EL (cell line): Measurements from ENCODE around the gene MLLT1.
A peak's percentile ranks its signal among the peaks of the same experiment; 100 is the strongest.

Source experiments
- DNase-seq: peaks from one replicate; pipeline ENCODE4 v3.0.0-alpha.2; 2016

MLLT1 gene

DNA sequence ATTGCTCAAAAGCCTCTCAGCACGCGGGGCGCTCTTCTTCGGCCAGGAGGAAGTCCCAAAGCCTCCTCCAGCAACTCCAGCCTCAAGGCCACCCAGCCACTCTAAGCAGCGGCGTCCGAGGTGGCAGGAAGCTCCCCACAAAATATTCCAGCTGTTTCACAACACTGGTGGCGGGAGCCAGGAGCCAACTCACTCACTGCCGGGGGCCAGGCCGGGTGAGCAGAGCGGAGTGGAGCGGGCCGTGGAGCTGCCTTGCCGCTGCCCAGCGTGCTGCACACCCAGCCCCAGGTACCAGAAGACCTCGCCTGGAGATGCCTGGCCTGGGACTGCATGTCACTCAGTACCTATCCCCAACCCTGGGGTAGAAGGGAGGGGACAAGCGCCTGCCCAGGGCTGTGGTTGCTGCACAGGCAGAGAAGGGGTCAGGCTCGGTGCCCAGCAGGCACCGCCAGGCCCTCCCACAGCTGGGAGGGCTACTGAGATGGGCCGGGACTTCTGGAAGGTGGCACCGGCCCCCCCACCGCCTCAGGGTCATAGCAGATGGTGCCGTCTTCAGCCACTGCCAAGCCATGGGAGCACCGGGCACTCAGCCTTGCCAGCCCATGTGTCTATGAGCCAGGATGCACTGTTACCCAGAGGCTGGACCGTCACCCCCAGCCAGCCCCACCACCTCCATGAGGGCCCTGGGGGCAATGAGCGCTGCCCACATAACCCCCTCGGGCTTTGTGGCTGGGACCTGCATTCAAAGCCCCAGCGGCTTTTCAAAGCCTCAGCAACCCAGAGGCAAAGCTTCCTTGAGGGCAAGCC lies 59.2 kb downstream of the MLLT1 start:
- DNase-seq, result peak; percentile 32

- no peak for DNase-seq
Measured at GRCh38 chr19:6219586-6220290, 60.0 kb downstream of the MLLT1 start.

DNA sequence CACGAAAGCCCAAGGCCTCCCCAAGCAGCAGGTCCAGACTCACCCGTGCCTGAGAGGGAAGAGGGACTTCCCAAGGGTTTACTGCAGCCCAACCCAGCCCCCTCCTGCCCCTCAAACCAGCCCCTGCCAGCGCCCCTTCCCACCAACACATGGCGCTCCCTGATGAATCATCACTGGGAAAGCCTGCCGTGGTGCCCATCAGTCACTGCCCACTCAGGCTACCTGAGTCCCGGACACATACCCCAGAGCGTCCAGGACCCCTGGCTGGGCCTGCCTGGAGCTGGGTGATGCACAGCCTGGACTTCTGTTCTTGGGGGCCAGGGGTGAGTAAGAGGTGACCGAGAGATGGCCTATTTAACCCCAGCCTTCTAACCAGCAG lies 60.6 kb downstream of the MLLT1 start:
- DNase-seq, result no peak

DNA sequence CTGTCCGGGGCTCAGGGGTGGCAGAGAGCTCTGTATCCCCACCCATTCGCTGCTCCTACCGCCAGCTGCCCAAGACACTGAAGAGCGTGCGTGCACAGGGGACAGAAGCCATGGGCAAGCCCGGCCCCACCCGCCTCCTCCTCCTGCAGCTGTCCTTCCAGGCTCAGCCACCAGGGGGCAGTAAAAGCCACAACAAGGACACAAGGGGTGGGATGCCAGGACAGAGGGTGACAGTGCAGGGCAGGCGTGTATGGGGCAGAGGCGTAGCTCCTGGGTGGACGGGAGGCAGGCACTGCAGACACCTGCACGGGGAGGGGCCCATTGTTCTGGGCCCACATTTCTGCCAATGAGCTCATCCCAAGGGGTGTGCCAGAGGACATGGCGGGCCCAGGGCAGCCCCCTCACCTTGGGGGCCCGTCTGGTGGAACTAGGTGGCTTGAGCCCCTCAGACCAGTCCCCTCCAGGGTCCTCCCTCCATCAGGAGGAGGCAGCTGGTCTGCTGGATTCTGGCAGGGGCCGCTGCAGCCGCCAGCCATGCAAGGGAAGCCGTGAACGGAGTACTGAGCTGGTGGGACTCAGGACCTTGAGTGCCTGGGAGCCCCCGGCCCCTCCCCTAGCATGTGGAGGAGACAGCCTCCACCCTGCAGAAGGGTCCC lies 61.2 kb downstream of the MLLT1 start:
- DNase-seq, result peak; percentile 79

- no peak for DNase-seq
Measured at GRCh38 chr19:6217752-6218334, 61.9 kb downstream of the MLLT1 start.

- no peak for DNase-seq
Measured at GRCh38 chr19:6216996-6217751, 62.6 kb downstream of the MLLT1 start.

GRCh38 chr19:6216236-6216995 lies 63.4 kb downstream of the MLLT1 start:
- no peak for DNase-seq

DNA sequence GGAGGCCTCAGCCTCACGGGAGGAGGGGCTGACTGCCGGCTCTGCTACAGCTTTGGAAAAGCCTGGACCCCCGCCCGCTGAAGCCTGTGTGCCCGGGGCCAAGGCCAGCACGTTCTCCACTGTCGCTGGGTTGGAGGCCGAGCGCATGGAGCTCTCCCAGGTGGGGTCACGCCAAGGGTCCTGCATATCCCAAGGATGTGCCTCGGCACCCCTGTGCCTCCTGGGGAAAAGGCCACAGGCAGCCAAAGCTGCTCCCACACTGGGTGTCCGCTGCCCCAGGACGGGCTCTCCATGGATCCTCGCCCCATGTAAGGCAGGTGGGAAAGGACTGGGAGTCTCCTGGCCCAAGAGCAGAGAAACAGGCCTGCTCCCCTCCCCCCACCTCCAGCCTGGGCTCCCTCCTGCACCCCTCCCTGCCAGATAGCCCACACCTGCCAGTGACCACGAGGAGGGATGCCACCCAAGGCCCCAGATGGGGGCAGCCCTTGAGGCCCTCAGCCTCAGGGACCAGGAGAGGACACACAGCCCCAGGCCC lies 64.0 kb downstream of the MLLT1 start:
- DNase-seq, result no peak

DNA sequence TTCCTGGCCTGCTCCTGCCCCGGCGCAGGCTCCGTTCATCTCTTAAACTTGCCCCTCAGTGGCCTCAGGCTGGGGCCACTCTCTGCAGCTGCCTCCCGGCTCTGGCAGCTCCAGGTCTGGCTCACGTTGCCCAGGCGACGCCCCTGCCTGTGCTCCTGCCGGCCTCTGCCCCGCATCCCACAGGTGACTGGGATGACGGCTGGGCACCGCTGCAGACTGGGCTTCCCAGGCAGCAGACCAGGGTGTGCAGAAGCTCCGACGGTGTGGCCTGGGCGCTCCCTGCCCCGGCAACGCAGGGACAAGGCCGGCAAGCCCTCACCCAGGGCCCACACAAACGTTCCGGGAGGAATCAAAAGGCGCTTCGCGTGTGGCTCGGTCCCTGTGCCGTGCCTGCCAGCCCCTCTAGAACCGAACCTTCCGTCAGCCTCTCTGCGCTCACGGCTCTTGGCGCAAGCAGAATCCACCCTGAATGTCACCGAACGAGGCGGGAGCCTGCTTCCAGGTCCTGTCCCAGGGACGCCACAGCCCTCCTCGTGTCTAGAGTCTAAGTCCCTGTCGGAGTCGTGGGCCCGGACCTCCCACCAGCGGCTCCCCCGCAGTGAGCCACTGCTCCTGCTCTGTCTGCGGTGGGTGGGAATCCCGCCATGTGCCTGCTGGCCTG lies 64.8 kb downstream of the MLLT1 start:
- no peak for DNase-seq

- DNase-seq, result no peak
Measured at GRCh38 chr19:6213696-6214641, 65.8 kb downstream of the MLLT1 start.

DNA sequence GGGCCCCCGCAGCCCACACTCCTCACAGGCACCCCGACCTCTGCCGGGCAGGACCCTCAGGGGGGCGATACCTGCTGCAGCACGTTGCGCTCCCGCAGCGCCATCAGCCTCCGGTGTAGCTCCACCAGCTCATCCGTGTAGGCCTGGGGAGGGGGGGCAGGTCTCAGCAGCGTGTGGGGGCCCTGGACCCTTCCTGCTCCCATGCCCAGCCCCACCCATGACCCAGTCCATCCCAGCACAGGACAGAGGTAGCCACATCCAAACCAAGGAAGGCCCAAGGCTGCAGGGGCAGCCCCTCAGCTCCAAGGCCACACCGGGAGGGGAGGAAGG lies 66.5 kb downstream of the MLLT1 start:
- DNase-seq, result no peak

- no peak for DNase-seq
Measured at GRCh38 chr19:6212403-6213265, 67.1 kb downstream of the MLLT1 start.

DNA sequence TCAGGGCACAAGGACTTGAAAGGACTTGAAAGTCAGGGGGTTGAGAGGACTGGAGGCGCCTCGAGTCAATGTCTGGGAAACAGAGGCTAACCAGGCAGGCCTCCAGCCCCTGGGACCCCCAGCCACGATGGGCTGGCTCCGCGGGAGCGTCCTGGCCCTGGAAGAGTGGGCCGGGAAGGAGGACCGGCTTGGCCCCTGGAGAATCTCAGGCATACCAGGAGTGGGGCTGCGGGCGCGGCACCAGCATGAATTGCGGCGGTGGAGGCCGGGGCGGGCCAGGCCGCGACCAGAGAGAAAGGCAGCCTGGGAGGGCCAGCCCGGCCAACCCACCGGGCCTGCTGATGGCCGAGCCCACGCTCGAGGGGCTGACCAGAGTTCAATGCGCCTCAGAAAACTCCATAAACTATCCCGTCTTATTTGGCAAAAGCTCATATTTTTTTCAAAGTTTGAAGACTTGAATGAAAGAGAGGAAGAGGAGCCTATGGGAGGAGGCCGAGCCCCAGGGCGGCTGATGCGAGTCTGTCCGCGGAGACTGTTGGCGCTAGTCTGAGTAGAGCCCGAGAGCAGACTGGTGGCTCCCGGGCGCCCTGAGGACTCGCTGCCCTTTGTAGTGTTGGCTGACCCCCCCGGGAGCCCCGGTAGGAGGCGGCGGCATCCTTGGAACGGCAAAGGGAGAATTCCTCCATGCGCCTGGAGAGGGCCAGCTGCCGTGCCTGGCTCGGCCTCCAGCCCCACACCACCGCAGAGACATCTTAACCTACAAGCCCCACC lies 68.0 kb downstream of the MLLT1 start:
- DNase-seq, result no peak

- DNase-seq, result no peak
Measured at GRCh38 chr19:6210721-6211600, 68.8 kb downstream of the MLLT1 start.

DNA sequence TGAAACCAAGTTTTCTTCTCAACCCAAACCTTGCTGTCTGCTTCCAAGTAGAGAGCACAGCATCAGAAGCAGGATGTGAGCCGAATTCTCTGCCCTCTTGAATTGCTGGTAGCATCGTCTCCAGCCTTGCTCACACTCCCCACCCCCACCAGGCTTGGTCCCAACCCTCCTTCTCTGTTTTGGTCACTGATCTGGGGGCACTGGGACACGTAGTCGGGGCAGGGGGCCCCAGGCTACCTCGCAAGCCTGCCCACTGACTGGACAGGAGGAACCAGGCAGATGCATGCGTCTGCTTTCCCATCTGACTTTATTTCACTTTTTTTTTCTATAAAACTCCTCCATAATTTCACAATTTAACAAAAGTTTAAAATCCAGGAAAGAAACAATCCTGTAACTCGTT lies 69.7 kb downstream of the MLLT1 start:
- no peak for DNase-seq

DNA sequence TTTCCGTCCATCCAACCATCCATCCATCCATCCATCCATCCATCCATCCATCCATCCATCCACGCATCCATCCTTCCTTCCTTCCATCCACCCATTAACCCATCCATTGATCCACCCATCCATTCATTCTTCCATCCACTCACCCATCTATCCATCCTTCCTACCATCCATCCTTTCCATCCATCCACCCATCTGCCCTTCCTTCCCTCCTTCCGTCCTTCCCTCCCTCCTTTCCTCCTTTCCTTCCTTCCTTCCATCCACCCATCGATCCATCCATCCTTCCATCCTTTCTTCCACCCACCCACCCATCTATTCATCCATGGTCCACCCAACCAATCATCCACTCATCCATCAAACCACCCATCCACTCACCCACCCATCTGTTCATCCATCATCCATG lies 70.1 kb downstream of the MLLT1 start:
- no peak for DNase-seq

GRCh38 chr19:6209233-6209632 lies 70.5 kb downstream of the MLLT1 start:
- DNase-seq, result no peak
